ENCODE measurements around the gene AMIGO1.

Gene AMIGO1

GRCh38 chr1:109487261-109487660, 22.3 kb downstream of the AMIGO1 start:
- no peak overlapping the region for H3K9ac ChIP-seq (ENCODE audit: low read depth, low read length, poor library complexity, severe bottlenecking)
- no peak overlapping the region for H3K4me2 ChIP-seq (ENCODE audit: low read depth, low read length, poor library complexity, severe bottlenecking)
- H2AFZ ChIP-seq (ENCODE audit: low read length) = no peak overlapping the region
- H3K27me3 ChIP-seq (ENCODE audit: insufficient read depth, low read length, poor library complexity, severe bottlenecking) = no peaks in the 10 kb centered on the region
- H3K4me3 ChIP-seq (ENCODE audit: low read length, poor library complexity, severe bottlenecking) = no peak overlapping the region
- H3K79me2 ChIP-seq (ENCODE audit: insufficient read depth, low read length) = no peaks in the 10 kb centered on the region; the same call in 1 of the 2 replicates
- no peak for TF ChIP-seq EZH2phosphoT487 (IDR thresholded peaks at IDR 0.05; ENCODE audit: borderline replicate concordance)
- TF ChIP-seq CTCF (conservative IDR thresholded peaks at IDR 0.05; ENCODE audit: low read length) = no peak
- H3K4me1 ChIP-seq (ENCODE audit: insufficient read depth, low read length, poor library complexity, severe bottlenecking) = peaks cover 23% of the 10 kb centered on the region
- no peaks in the 10 kb centered on the region; the same call in 1 of the 2 replicates for H3K36me3 ChIP-seq (ENCODE audit: insufficient read depth, low read length)
- H4K20me1 ChIP-seq (ENCODE audit: insufficient read depth, low read length, poor library complexity, severe bottlenecking) = no peaks in the 10 kb centered on the region
- H3K9me2 ChIP-seq (replicated peaks; ENCODE audit: low read depth, low read length) = no peaks in the 10 kb centered on the region
- no peaks in the 10 kb centered on the region for H3F3A ChIP-seq (ENCODE audit: low read depth)
- H3K9me3 ChIP-seq (ENCODE audit: insufficient read depth, low read depth, low read length) = no peaks in the 10 kb centered on the region

- no peak overlapping the region for H2AFZ ChIP-seq (ENCODE audit: low read length)
- no peak for TF ChIP-seq EZH2phosphoT487 (IDR thresholded peaks at IDR 0.05; ENCODE audit: borderline replicate concordance)
- TF ChIP-seq CTCF (conservative IDR thresholded peaks at IDR 0.05; ENCODE audit: low read length) = no peak
- H3K9me2 ChIP-seq (replicated peaks; ENCODE audit: low read depth, low read length) = no peaks in the 10 kb centered on the region
- no peaks in the 10 kb centered on the region; the same call in 1 of the 2 replicates for H3K79me2 ChIP-seq (ENCODE audit: insufficient read depth, low read length)
- no peaks in the 10 kb centered on the region; the same call in 1 of the 2 replicates for H3K36me3 ChIP-seq (ENCODE audit: insufficient read depth, low read length)
- peak overlapping the region; percentile 97 for H3K4me2 ChIP-seq (ENCODE audit: low read depth, low read length, poor library complexity, severe bottlenecking)
- H3K9ac ChIP-seq (ENCODE audit: low read depth, low read length, poor library complexity, severe bottlenecking) = peak overlapping the region; percentile 75
- H4K20me1 ChIP-seq (ENCODE audit: insufficient read depth, low read length, poor library complexity, severe bottlenecking) = no peaks in the 10 kb centered on the region
- H3K4me1 ChIP-seq (ENCODE audit: insufficient read depth, low read length, poor library complexity, severe bottlenecking) = peaks cover 23% of the 10 kb centered on the region
- H3K27me3 ChIP-seq (ENCODE audit: insufficient read depth, low read length, poor library complexity, severe bottlenecking) = no peaks in the 10 kb centered on the region
- no peaks in the 10 kb centered on the region for H3F3A ChIP-seq (ENCODE audit: low read depth)
- H3K9me3 ChIP-seq (ENCODE audit: insufficient read depth, low read depth, low read length) = no peaks in the 10 kb centered on the region
- peak overlapping the region; percentile 89 for H3K4me3 ChIP-seq (ENCODE audit: low read length, poor library complexity, severe bottlenecking)
These were observed 24.5 kb downstream of the AMIGO1 start for GRCh38 chr1:109485001-109485400.

GRCh38 chr1:109484519-109484975, 25.0 kb downstream of the AMIGO1 start:
- Histone ChIP-seq H3K4me1 (ENCODE audit: insufficient read depth, low read length, poor library complexity, severe bottlenecking) (peaks cover 23% of the 10 kb centered on the region), H2AFZ (ENCODE audit: low read length) (peak overlapping the region; percentile 95), H3K36me3 (ENCODE audit: insufficient read depth, low read length) (no peaks in the 10 kb centered on the region; the same call in 1 of the 2 replicates), H3K27me3 (ENCODE audit: insufficient read depth, low read length, poor library complexity, severe bottlenecking) (no peaks in the 10 kb centered on the region), H3K4me3 (ENCODE audit: low read length, poor library complexity, severe bottlenecking) (peak overlapping the region; percentile 89), H4K20me1 (ENCODE audit: insufficient read depth, low read length, poor library complexity, severe bottlenecking) (no peaks in the 10 kb centered on the region), H3F3A (ENCODE audit: low read depth) (no peaks in the 10 kb centered on the region), H3K4me2 (ENCODE audit: low read depth, low read length, poor library complexity, severe bottlenecking) (peak overlapping the region; percentile 97), H3K79me2 (ENCODE audit: insufficient read depth, low read length) (no peaks in the 10 kb centered on the region; the same call in 1 of the 2 replicates), H3K9me2 (replicated peaks; ENCODE audit: low read depth, low read length) (no peaks in the 10 kb centered on the region), H3K9me3 (ENCODE audit: insufficient read depth, low read depth, low read length) (no peaks in the 10 kb centered on the region), H3K9ac (ENCODE audit: low read depth, low read length, poor library complexity, severe bottlenecking) (peak overlapping the region; percentile 75)
- TF ChIP-seq CTCF (conservative IDR thresholded peaks at IDR 0.05; ENCODE audit: low read length) (no peak), EZH2phosphoT487 (IDR thresholded peaks at IDR 0.05; ENCODE audit: borderline replicate concordance) (no peak)

Data from Loucy (cell line).